Stimulated activated CD8-positive, alpha-beta memory T cell treated with anti-CD3 and anti-CD28 coated beads, Interleukin-12 subunit alpha, Interleukin-12 subunit beta, amount 100 ng/mL, for 1 hour (primary cell): ENCODE results near the gene AP2A1.
A peak's percentile ranks its signal among the peaks of the same experiment; 100 is the strongest.

ENCODE experiments used
- DNase-seq: peaks from one replicate; pipeline ENCODE4 v3.0.0-alpha.2; 2020; ENCODE audit warnings: low read depth

AP2A1 gene

GRCh38 chr19:49793561-49793840 lies 26.7 kb downstream of the AP2A1 start:
- DNase-seq, result no peak

GRCh38 chr19:49795615-49796014 lies 28.8 kb downstream of the AP2A1 start:
- no peak for DNase-seq

DNA sequence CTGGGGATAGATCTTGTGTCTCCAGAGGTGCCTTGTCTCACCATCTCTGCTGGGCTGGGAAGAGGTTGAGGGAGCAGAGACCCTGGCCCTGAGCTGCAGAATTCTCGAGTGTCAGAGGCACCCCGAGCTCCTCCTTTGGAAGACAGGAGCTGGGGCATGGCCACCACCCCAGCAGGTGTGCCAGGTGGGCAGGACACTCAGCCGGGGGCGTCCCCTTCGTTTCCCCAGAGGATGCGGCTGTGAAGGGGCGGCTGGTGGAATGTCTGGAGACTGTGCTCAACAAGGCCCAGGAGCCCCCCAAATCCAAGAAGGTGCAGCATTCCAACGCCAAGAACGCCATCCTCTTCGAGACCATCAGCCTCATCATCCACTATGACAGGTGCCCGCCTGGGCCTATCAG lies 31.8 kb downstream of the AP2A1 start:
- no peak for DNase-seq

GRCh38 chr19:49799271-49799797 lies 32.5 kb downstream of the AP2A1 start:
- no peak for DNase-seq

GRCh38 chr19:49799798-49800376 lies 33.1 kb downstream of the AP2A1 start:
- no peak for DNase-seq

- DNase-seq, result no peak
These were observed 34.0 kb downstream of the AP2A1 start for GRCh38 chr19:49800771-49801170.

GRCh38 chr19:49801401-49801888 lies 34.6 kb downstream of the AP2A1 start:
- no peak for DNase-seq

GRCh38 chr19:49801966-49802661 lies 35.3 kb downstream of the AP2A1 start:
- DNase-seq, result no peak

GRCh38 chr19:49802836-49803528 lies 36.2 kb downstream of the AP2A1 start:
- DNase-seq, result no peak

DNA sequence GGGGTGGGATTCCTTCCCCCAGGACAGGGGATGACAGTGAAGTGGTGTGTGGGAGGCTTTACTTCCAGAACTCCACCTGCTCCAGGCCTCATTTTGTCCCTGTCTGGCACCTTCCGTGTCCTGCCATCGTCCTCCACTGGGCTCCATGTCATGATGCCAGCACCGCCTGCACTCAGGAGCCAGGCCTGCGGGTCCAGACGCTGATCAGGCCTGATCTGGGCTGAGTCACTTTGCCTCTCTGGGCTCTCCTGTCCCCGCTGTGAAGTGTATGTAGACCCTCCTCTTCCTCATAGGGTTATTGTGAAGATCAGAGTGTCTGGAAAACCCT lies 36.7 kb downstream of the AP2A1 start:
- no peak for DNase-seq

- DNase-seq, result no peak
These were observed 39.2 kb downstream of the AP2A1 start for GRCh38 chr19:49805822-49806619.

GRCh38 chr19:49806620-49806959 lies 39.8 kb downstream of the AP2A1 start:
- DNase-seq, result no peak

GRCh38 chr19:49807058-49807903 lies 40.5 kb downstream of the AP2A1 start:
- DNase-seq, result no peak

- DNase-seq, result no peak
These were observed 41.3 kb downstream of the AP2A1 start for GRCh38 chr19:49807904-49808675.

- DNase-seq, result peak; percentile 80
These were observed 41.9 kb downstream of the AP2A1 start for GRCh38 chr19:49808711-49809159.

- peak; percentile 16 for DNase-seq
These were observed 42.5 kb downstream of the AP2A1 start for GRCh38 chr19:49809160-49809940.

- DNase-seq, result no peak
These were observed 43.2 kb downstream of the AP2A1 start for GRCh38 chr19:49809941-49810389.

DNA sequence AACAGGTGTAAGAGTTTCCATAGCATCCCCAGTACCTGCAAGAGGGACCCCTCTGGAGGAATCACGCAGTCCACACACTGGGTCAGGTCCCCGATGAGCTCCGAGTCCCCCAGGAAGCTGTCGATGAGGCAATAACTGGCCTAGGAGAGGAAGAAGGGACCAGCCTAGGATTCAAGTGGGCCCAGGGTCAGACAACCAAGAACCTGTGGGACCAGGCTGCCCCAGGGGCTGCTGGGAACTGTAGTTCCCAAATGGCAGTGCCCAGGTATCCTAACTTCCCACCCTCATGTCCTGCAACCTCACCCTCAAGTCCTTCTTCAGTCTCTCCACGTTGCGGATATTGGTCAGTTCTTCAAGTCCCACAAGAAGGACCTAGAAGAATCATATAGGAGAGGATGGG lies 44.5 kb downstream of the AP2A1 start:
- no peak for DNase-seq

- DNase-seq, result no peak
These were observed 45.7 kb downstream of the AP2A1 start for GRCh38 chr19:49812452-49812996.
